Ovary (tissue), 3 donors: ENCODE results near the gene EEF2KMT.

Source experiments
- CTCF ChIP-seq, 3 donors: fragments of 450-650 bp in 2 of 3; fragments of 200-600 bp in 1 of 3; IDR thresholded peaks; one replicate each; pipeline versions ENCODE4 v1.5.1 to v1.8.0; 2016 to 2022; ENCODE audit warnings: antibody characterized with exemption in 3 of 3, mild to moderate bottlenecking in 1 of 3
- POLR2A ChIP-seq: fragments of 450-650 bp; IDR thresholded peaks from one replicate; pipeline ENCODE4 v1.6.1; 2017; ENCODE audit warnings: antibody characterized with exemption, mild to moderate bottlenecking, moderate library complexity
- donor health status: DM: no; HTN: no; CAD: no.

- TF ChIP-seq POLR2A, result peak; percentile 65
- TF ChIP-seq CTCF (IDR thresholded peaks at IDR 0.05), result no peak
These were observed 25.8 kb downstream of the EEF2KMT start, which contains the start of gene ALG1 for GRCh38 chr16:5071681-5072333.
